Mesenchymal stem cell (in vitro differentiated cells and primary cell): Measurements from ENCODE around the gene CD7.

Experiments
- DNase-seq: peaks from one replicate; pipeline ENCODE4 v3.0.0-alpha.2; 2013
- H2AFZ ChIP-seq: one replicate; pipeline ENCODE4 v1.6.1; 2013; ENCODE audit warnings: low read depth, mild to moderate bottlenecking, control low read depth, inconsistent platforms, low read length, moderate library complexity
- H2AK5ac ChIP-seq: 2 replicates; pipeline ENCODE4 v1.6.1; 2013; ENCODE audit warnings: low read length, moderate library complexity, mild to moderate bottlenecking, inconsistent platforms; ENCODE audit not compliant: severe bottlenecking
- H2BK120ac ChIP-seq: one replicate; pipeline ENCODE4 v1.6.1; 2013; ENCODE audit warnings: low read depth, mild to moderate bottlenecking, inconsistent platforms, low read length, moderate library complexity
- H2BK12ac ChIP-seq, 2 experiments: one replicate each; pipeline ENCODE4 v1.6.1; 2013; ENCODE audit warnings: inconsistent platforms in 2 of 2, low read length in 2 of 2, mild to moderate bottlenecking in 2 of 2, moderate library complexity in 2 of 2, control low read depth in 1 of 2
- H2BK15ac ChIP-seq: one replicate; pipeline ENCODE4 v1.6.1; 2013; ENCODE audit warnings: mild to moderate bottlenecking, low read depth, inconsistent platforms; ENCODE audit not compliant: poor library complexity, severe bottlenecking
- H2BK5ac ChIP-seq: 2 replicates; pipeline ENCODE4 v1.6.1; 2013; ENCODE audit warnings: low read depth, mild to moderate bottlenecking, low read length, control low read depth, inconsistent platforms; ENCODE audit not compliant: poor library complexity, severe bottlenecking
- H3K14ac ChIP-seq, 2 experiments: one replicate each; pipeline ENCODE4 v1.6.1; 2013; ENCODE audit warnings: inconsistent platforms in 2 of 2, low read length in 2 of 2, control low read depth in 1 of 2, mild to moderate bottlenecking in 1 of 2, moderate library complexity in 1 of 2
- H3K18ac ChIP-seq, 2 experiments: one replicate each; pipeline ENCODE4 v1.6.1; 2013; ENCODE audit warnings: inconsistent platforms in 2 of 2, low read length in 2 of 2, control low read depth in 1 of 2, low read depth in 1 of 2, mild to moderate bottlenecking in 1 of 2
- H3K23ac ChIP-seq, 2 experiments: one replicate each; pipeline ENCODE4 v1.6.1; 2013; ENCODE audit warnings: inconsistent platforms in 2 of 2, low read length in 2 of 2, mild to moderate bottlenecking in 2 of 2, moderate library complexity in 2 of 2, control low read depth in 1 of 2
- H3K27ac ChIP-seq: 2 replicates; pipeline ENCODE4 v1.5.1; 2013; ENCODE audit warnings: mild to moderate bottlenecking, moderate library complexity, low read length, control low read depth, inconsistent platforms; ENCODE audit not compliant: poor library complexity, severe bottlenecking
- H3K27me3 ChIP-seq, 2 experiments: 2 replicates each; pipeline versions ENCODE4 v1.6.1 to v1.7.0; 2013; ENCODE audit warnings: low read length in 2 of 2, mild to moderate bottlenecking in 2 of 2, moderate library complexity in 2 of 2, control low read depth in 1 of 2, inconsistent platforms in 1 of 2; ENCODE audit not compliant: control insufficient read depth in 1 of 2, insufficient read depth in 1 of 2
- H3K36me3 ChIP-seq, 2 experiments: 2 replicates each; pipeline versions ENCODE4 v1.6.1 to v1.7.0; 2013; ENCODE audit warnings: low read length in 2 of 2, control low read depth in 1 of 2, inconsistent platforms in 1 of 2, low read depth in 1 of 2, mild to moderate bottlenecking in 1 of 2; ENCODE audit not compliant: insufficient read depth in 2 of 2, control insufficient read depth in 1 of 2
- H3K4ac ChIP-seq, 2 experiments: one replicate each; pipeline ENCODE4 v1.6.1; 2013; ENCODE audit warnings: inconsistent platforms in 2 of 2, low read length in 2 of 2, mild to moderate bottlenecking in 2 of 2, moderate library complexity in 2 of 2, control low read depth in 1 of 2, low read depth in 1 of 2
- H3K4me1 ChIP-seq: 2 replicates; pipeline ENCODE4 v1.6.1; 2013; ENCODE audit warnings: low read depth, low read length, control low read depth; ENCODE audit not compliant: control insufficient read depth, insufficient read depth
- H3K4me2 ChIP-seq: 2 replicates; pipeline ENCODE4 v1.6.1; 2013; ENCODE audit warnings: low read length, mild to moderate bottlenecking, inconsistent platforms; ENCODE audit not compliant: poor library complexity, severe bottlenecking
- H3K4me3 ChIP-seq, 2 experiments: 2 replicates each; pipeline versions ENCODE4 v1.5.1 to v1.7.0; 2013; ENCODE audit warnings: low read length in 2 of 2, mild to moderate bottlenecking in 2 of 2, control low read depth in 1 of 2, low read depth in 1 of 2; ENCODE audit not compliant: insufficient read depth in 1 of 2
- H3K79me1 ChIP-seq: replicated peaks from 2 replicates; pipeline ENCODE4 v1.6.1; 2013; ENCODE audit warnings: mild to moderate bottlenecking, control low read depth, low read length, inconsistent platforms; ENCODE audit not compliant: poor library complexity, severe bottlenecking
- H3K9ac ChIP-seq: 2 replicates; pipeline ENCODE4 v1.7.0; 2013; ENCODE audit warnings: mild to moderate bottlenecking, low read length, moderate library complexity
- H3K9me3 ChIP-seq: 2 replicates; pipeline ENCODE4 v1.7.0; 2013; ENCODE audit warnings: mild to moderate bottlenecking, low read length; ENCODE audit not compliant: control insufficient read depth
- H4K8ac ChIP-seq: one replicate; pipeline ENCODE4 v1.6.1; 2013; ENCODE audit warnings: inconsistent platforms, mild to moderate bottlenecking, low read length, moderate library complexity
- H4K91ac ChIP-seq: one replicate; pipeline ENCODE4 v1.6.1; 2013; ENCODE audit warnings: mild to moderate bottlenecking, low read length, inconsistent platforms
- WGBS: methylation state at CpG from one replicate; pipeline ENCODE4 v1.1.7; 2013; ENCODE audit warnings: mixed read lengths; 5-methylcytosine and 5-hydroxymethylcytosine counted together

CD7 gene

DNA sequence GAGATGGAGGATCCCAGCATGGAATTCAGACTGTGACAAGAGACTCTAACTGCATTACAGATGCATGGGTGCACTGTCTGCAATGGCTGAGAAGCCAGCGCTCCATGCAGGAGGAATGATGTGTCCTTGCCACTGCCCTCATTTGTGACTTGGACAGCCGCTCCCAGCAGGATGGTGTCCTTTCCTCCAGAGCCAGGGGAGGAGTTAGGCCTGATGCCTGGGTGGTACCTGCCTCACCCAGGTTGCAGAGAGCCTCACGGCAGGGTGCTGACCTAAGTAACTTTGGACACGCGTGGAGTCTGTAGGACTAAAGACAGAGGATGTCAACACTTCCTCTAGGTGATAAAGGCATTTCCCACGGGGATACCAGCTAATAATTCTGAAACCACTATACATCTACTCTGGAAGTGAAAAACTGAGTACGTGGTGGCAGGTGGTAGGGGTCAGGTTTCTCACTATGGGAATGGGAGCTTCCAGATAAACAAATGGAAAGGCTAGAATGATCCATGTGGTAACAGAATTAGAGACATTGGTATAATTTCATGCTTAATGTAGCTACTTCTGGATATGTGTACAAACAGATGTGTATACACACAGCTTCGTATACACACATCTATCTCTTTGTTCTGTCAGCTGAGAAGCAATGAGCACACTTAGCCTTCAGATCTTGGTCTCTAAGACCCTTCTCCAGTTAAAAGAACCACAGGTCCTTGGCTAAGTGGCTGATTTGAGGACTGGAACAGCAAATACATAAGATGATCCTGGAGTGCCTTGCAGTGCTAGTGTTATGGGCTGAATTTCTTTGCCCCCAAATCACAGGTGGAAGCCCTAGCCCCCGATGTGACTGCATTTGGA lies 30.2 kb downstream of the CD7 start:
- Histone ChIP-seq H3K9me3 (no peaks in the 10 kb centered on the region), H3K4me3 (no peak overlapping the region), H2BK15ac (no peak overlapping the region), H4K91ac (peak overlapping the region; percentile 3), H3K79me1 (peaks cover 4% of the 10 kb centered on the region), H3K4me1 (peaks cover 30% of the 10 kb centered on the region), H3K27ac (no peak overlapping the region), H3K14ac (no peak overlapping the region), H3K4me2 (no peak overlapping the region), H3K27me3 (no peaks in the 10 kb centered on the region), H4K8ac (no peak overlapping the region), H3K23ac (no peak overlapping the region), H2AFZ (no peak overlapping the region), H3K18ac (peak overlapping the region in 1 of 2 experiments; percentile 67), H2BK5ac (no peak overlapping the region), H3K36me3 (no peaks in the 10 kb centered on the region), H2BK12ac (peak overlapping the region; percentile 7 to 23), H2AK5ac (peak overlapping the region; percentile 3), H3K9ac (peak overlapping the region; percentile 8), H2BK120ac (no peak overlapping the region), H3K4ac (peak overlapping the region in 1 of 2 experiments; percentile 78)
- WGBS, result 95% methylated on average over 7 of the region's 9 CpGs
- DNase-seq, result no peak

DNA sequence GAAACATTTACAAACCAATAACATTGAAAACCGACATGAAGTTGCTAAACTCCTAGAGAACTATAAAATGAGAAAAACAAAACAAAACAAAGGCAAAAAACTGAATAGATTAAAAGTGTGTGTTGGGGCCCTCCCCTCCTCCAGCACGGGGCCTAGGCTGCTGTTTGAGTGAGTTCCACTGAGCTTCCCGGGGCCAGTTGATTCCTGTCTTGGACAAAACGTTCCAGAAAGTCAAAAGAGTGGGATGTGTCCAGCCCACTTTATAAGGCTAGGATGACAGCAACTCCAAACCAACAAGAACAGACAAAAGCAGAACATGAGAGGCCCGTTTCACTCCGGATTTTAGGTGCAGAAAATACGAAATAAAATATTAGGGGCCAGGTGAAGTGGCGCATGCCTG lies 32.3 kb downstream of the CD7 start:
- no peak for DNase-seq

DNA sequence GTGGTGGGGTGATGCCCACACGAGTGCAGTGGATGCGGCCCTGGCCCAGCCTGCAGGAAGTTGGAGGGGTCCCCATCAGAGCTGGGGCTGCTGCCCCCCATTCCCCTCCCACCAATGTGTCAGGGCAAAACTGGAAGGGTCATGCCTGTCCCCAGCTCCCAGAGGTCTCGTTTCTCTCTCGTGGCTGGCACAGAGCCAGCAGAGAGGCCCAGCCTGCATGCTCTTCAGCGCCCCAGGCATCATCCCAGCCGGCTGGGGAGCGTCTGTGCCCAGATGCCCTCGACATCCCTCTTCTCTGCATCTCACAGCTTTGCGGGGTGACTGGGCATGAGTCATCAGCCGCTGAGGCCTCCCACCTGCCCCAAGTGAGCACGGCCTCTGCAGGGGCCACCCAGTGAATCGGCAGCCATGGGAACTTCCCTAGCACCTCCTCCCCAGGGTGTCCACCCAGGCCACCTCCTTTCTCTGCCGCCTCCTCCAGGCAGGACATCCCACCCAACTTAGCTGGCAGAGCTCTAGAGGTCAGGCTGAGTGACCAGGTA lies 34.1 kb downstream of the CD7 start:
- Histone ChIP-seq H3K4ac (peak overlapping the region in 1 of 2 experiments; percentile 0), H3K36me3 (peaks cover 0 to under 1% of the 10 kb centered on the region in 2 experiments), H2BK12ac (peak overlapping the region in 1 of 2 experiments; percentile 74), H3K4me3 (no peak overlapping the region), H2AFZ (no peak overlapping the region), H2AK5ac (peak overlapping the region; percentile 49), H3K14ac (peak overlapping the region in 1 of 2 experiments; percentile 66), H3K23ac (no peak overlapping the region), H2BK15ac (peak overlapping the region; percentile 8), H4K8ac (peak overlapping the region; percentile 53), H3K4me1 (peaks cover 37% of the 10 kb centered on the region), H4K91ac (peak overlapping the region; percentile 66), H3K27ac (no peak overlapping the region), H3K9me3 (no peaks in the 10 kb centered on the region), H3K4me2 (peak overlapping the region; percentile 32), H2BK5ac (no peak overlapping the region), H3K18ac (peak overlapping the region; percentile 9 to 79), H2BK120ac (peak overlapping the region; percentile 11), H3K79me1 (no peaks in the 10 kb centered on the region), H3K9ac (peak overlapping the region; percentile 15), H3K27me3 (no peaks in the 10 kb centered on the region)
- DNase-seq, result peak; percentile 90
- WGBS, result 43% methylated on average over 13 of the region's 13 CpGs

More for the DNA sequence above, 32.3 kb downstream of the CD7 start:
- Histone ChIP-seq H3K27ac (no peak overlapping the region), H3K4me3 (no peak overlapping the region), H2BK120ac (no peak overlapping the region), H2BK15ac (no peak overlapping the region), H3K27me3 (no peaks in the 10 kb centered on the region), H2BK5ac (no peak overlapping the region), H3K4ac (no peak overlapping the region), H3K4me1 (peaks cover 41% of the 10 kb centered on the region), H3K18ac (no peak overlapping the region), H3K9ac (no peak overlapping the region), H4K91ac (no peak overlapping the region), H2AFZ (no peak overlapping the region), H3K14ac (no peak overlapping the region), H3K79me1 (no peaks in the 10 kb centered on the region), H2BK12ac (no peak overlapping the region), H3K36me3 (no peaks in the 10 kb centered on the region), H3K4me2 (no peak overlapping the region), H2AK5ac (no peak overlapping the region), H3K23ac (no peak overlapping the region), H3K9me3 (no peaks in the 10 kb centered on the region), H4K8ac (no peak overlapping the region)
- WGBS, result 66% methylated on average over 7 of the region's 8 CpGs
